HCT116 (cell line): Measurements from ENCODE around the gene PACS2. TPM values are rescaled to one million over a fixed set of nuclear protein-coding genes. Genes with fewer than 3 reads are reported as not detected.

ENCODE experiments used
- ATAC-seq: fragments of 200-7000 bp; cut with Tn5 transposase; 2 replicates; pipeline ENCODE4 v1.9.1; 2020; ENCODE audit warnings: mild to moderate bottlenecking, moderate library complexity
- BruUV-seq: library from RNA; stranded (reverse); fragments of 400-500 nt; replicated peaks from 2 replicates; lab custom pipeline; 2021; lab: Mats Ljungman, UMichigan
- CTCF ChIA-PET: fragments of 300-600 bp; sonication (Branson Sonifier 250); formaldehyde crosslinking; loops from one replicate; lab custom pipeline; 2021; ENCODE audit warnings: antibody characterized with exemption; lab: Charles Lee
- POLR2A ChIA-PET: fragments of 300-600, 350-600 bp; sonication (Branson Sonifier 250); formaldehyde crosslinking; loops from one replicate; lab custom pipeline; 2021; ENCODE audit warnings: antibody characterized with exemption; lab: Charles Lee
- RAD21 ChIA-PET, 2 experiments: fragments of 300-600 bp; sonication (Branson Sonifier 250); formaldehyde crosslinking; loops; one replicate each; lab custom pipeline; 2023; ENCODE audit warnings: low total read pairs in 2 of 2; ENCODE audit not compliant: uncharacterized antibody in 2 of 2, unreplicated experiment in 2 of 2, low non-redundant PET in 1 of 2; lab: Charles Lee
- DNase-seq: peaks from one replicate; pipeline ENCODE4 v3.0.0-alpha.2; 2010; ENCODE audit warnings: low read depth, low spot score
- H2AFZ ChIP-seq: fragments of 200-600 bp; shearing (Covaris generic), sonication (generic); 2 replicates; pipeline ENCODE4 v1.6.1; 2017; ENCODE audit warnings: low read depth, mixed run types, mixed read lengths, antibody characterized with exemption, low read length; ENCODE audit not compliant: poor library complexity, severe bottlenecking
- H3K27ac ChIP-seq: 2 replicates; pipeline ENCODE4 v1.5.1; 2012; ENCODE audit warnings: low read depth, low read length
- H3K27me3 ChIP-seq: fragments of 200-600 bp; sonication (generic); 2 replicates; pipeline ENCODE4 v1.6.1; 2016; ENCODE audit warnings: mixed run types, low read length, mixed read lengths; ENCODE audit not compliant: insufficient read depth
- H3K36me3 ChIP-seq, 2 experiments: fragments of 200-500 bp in 1 of 2; fragments of 200-600 bp in 1 of 2; sonication (Bioruptor generic) in 1 of 2; sonication (generic) in 1 of 2; 2 replicates each; pipeline versions ENCODE4 v1.5.1 to v1.6.1; 2014 to 2016; ENCODE audit warnings: low read length in 2 of 2, inconsistent platforms in 1 of 2, mixed read lengths in 1 of 2, mixed run types in 1 of 2; ENCODE audit not compliant: insufficient read depth in 2 of 2, control insufficient read depth in 1 of 2
- H3K4me1 ChIP-seq, 2 experiments: fragments of 200-600 bp in 1 of 2; sonication (generic) in 1 of 2; 2 replicates each; pipeline versions ENCODE4 v1.5.1 to v1.6.1; 2012 to 2017; ENCODE audit warnings: low read length in 2 of 2, inconsistent platforms in 1 of 2, mild to moderate bottlenecking in 1 of 2, mixed read lengths in 1 of 2, mixed run types in 1 of 2, moderate library complexity in 1 of 2; ENCODE audit not compliant: insufficient read depth in 2 of 2, control insufficient read depth in 1 of 2
- H3K4me2 ChIP-seq: fragments of 200-600 bp; sonication (generic); 2 replicates; pipeline ENCODE4 v1.6.1; 2017; ENCODE audit warnings: mixed run types, low read length, mixed read lengths
- H3K4me3 ChIP-seq, 2 experiments: fragments of 200-600 bp in 1 of 2; sonication (generic) in 1 of 2; replicated peaks in 1 of 2; 2 replicates each; pipeline ENCODE4 v1.5.1; 2011 to 2016; ENCODE audit warnings: low read length in 2 of 2, control low read depth in 1 of 2, low read depth in 1 of 2, mild to moderate bottlenecking in 1 of 2, mixed read lengths in 1 of 2, mixed run types in 1 of 2
- H3K79me2 ChIP-seq: fragments of 200-600 bp; sonication (generic); 2 replicates; pipeline ENCODE4 v1.6.1; 2017; ENCODE audit warnings: mild to moderate bottlenecking, mixed run types, low read length, moderate library complexity, mixed read lengths; ENCODE audit not compliant: insufficient read depth
- H3K9ac ChIP-seq: fragments of 200-600 bp; sonication (generic); 2 replicates; pipeline ENCODE4 v1.6.1; 2016; ENCODE audit warnings: low read length, mixed read lengths
- H3K9me2 ChIP-seq: fragments of 200-600 bp; sonication (generic), shearing (Covaris generic); 2 replicates; pipeline ENCODE4 v1.6.1; 2017; ENCODE audit warnings: mixed run types, mild to moderate bottlenecking, moderate library complexity; ENCODE audit not compliant: insufficient read depth
- H3K9me3 ChIP-seq, 2 experiments: fragments of 200-500 bp in 1 of 2; fragments of 200-600 bp in 1 of 2; sonication (Bioruptor generic) in 1 of 2; sonication (generic) in 1 of 2; 2 replicates each; pipeline ENCODE4 v1.6.1; 2014 to 2017; ENCODE audit warnings: low read length in 2 of 2, mixed read lengths in 2 of 2, inconsistent platforms in 1 of 2, low read depth in 1 of 2, mild to moderate bottlenecking in 1 of 2, mixed run types in 1 of 2, moderate library complexity in 1 of 2; ENCODE audit not compliant: control insufficient read depth in 1 of 2, insufficient read depth in 1 of 2
- H4K20me1 ChIP-seq: fragments of 200-600 bp; sonication (generic), shearing (Covaris generic); 2 replicates; pipeline ENCODE4 v1.6.1; 2017; ENCODE audit warnings: mixed run types, mild to moderate bottlenecking, moderate library complexity; ENCODE audit not compliant: insufficient read depth
- CBX3 ChIP-seq: IDR thresholded peaks from 2 replicates; pipeline ENCODE4 v1.6.1; 2012; ENCODE audit warnings: low read depth
- EGR1 ChIP-seq: IDR thresholded peaks from 2 replicates; pipeline ENCODE4 v1.6.1; 2012; ENCODE audit warnings: low read depth
- FOSL1 ChIP-seq: IDR thresholded peaks from 2 replicates; pipeline ENCODE4 v1.6.1; 2012; ENCODE audit warnings: low read depth
- JUND ChIP-seq: IDR thresholded peaks from 2 replicates; pipeline ENCODE4 v1.6.1; 2012
- MAX ChIP-seq: IDR thresholded peaks from 2 replicates; pipeline ENCODE4 v1.6.1; 2012
- POLR2A ChIP-seq: IDR thresholded peaks from 2 replicates; pipeline ENCODE4 v1.7.0; 2011; ENCODE audit warnings: borderline replicate concordance; ENCODE audit not compliant: insufficient read depth, insufficient read length; ENCODE audit errors: extremely low read depth
- RAD21 ChIP-seq: IDR thresholded peaks from 2 replicates; pipeline ENCODE4 v1.6.1; 2012; ENCODE audit warnings: low read depth, mild to moderate bottlenecking
- SRF ChIP-seq: IDR thresholded peaks from 2 replicates; pipeline ENCODE4 v1.6.1; 2012; ENCODE audit warnings: low read depth
- TCF7L2 ChIP-seq: IDR thresholded peaks from 2 replicates; pipeline ENCODE4 v1.7.0; 2011; ENCODE audit warnings: borderline replicate concordance, inconsistent platforms; ENCODE audit not compliant: insufficient read depth, insufficient read length; ENCODE audit errors: extremely low read depth
- YY1 ChIP-seq: IDR thresholded peaks from 2 replicates; pipeline ENCODE4 v1.6.1; 2011; ENCODE audit warnings: low read length, low read depth, moderate library complexity, mild to moderate bottlenecking; ENCODE audit not compliant: insufficient replicate concordance; ENCODE audit errors: extremely low read depth
- ZFX ChIP-seq: fragments of 450-650 bp; IDR thresholded peaks from 2 replicates; pipeline ENCODE4 v1.6.1; 2017
- ZNF274 ChIP-seq: fragments of 200-500 bp; sonication (Bioruptor generic); IDR thresholded peaks from 2 replicates; pipeline ENCODE4 v1.6.1; 2014; ENCODE audit warnings: mild to moderate bottlenecking, low read depth, low read length, inconsistent platforms
- intact Hi-C: fragments of 100-400 bp; cut with micrococcal nuclease; formaldehyde crosslinking; loops from 2 replicates; pipeline ENCODE4 v1.10.0; 2022
- total RNA-seq: library from RNA; stranded (reverse); gene quantifications from one replicate; pipeline ENCODE4 v1.2.1, GENCODE V29; 2021; ENCODE audit not compliant: unreplicated experiment
- TF ChIP-seq, protein P1 (sequence below): IDR thresholded peaks from 2 replicates; pipeline ENCODE4 v1.6.1; 2011; ENCODE audit warnings: mild to moderate bottlenecking, low read length, moderate library complexity; ENCODE audit not compliant: insufficient replicate concordance; ENCODE audit errors: extremely low read depth
- TF ChIP-seq, protein P2 (sequence below): IDR thresholded peaks from 2 replicates; pipeline ENCODE4 v1.6.1; 2012

PACS2 gene
- total RNA-seq, 1 experiment from 2014 or later, result 75.5 TPM

DNA sequence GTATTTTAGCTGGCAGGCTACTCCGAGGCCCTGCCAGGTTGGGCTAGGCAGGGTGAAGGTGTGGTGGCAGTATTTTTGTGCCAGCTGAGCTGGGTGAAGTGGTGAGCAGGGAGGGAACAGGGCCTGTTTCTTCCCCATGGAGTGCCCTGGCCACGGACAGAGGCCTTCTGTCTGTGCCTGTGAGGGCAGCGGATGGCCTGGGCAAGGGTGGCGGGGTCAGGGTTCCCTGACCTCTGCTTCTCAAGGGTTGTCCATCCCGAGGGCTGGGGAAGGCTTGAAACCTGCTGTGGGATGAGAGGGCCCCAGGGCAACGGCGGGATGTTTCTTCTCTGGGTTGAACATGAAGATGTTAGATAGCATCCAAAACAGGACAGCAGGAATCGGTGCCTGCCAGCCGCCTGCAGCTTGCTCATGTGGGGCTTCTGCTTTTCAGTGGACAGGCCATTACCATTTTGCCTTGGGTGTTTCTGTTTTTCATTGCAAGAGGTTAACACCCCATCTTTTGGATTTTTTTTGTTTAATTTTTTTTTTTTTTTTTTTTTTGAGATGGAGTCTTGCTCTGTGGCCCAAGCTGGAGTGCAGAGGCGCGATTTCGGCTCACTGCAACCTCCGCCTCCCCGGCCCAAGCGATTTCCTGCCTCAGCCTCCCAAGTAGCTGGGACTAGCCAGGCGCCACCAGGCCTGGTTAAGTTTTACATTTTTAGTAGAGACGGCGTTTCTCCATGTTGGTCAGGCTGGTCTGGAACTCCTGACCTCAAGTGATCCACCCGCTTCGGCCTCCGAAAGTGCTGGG lies 108.3 kb downstream of the PACS2 start (continued):
- TF ChIP-seq POLR2A, result no peak
- TF ChIP-seq YY1, result no peak
- TF ChIP-seq ZNF274, result no peak
- TF ChIP-seq CBX3, result no peak
- no peak for TF ChIP-seq RAD21
- TF ChIP-seq SRF, result no peak
- TF ChIP-seq ZFX, result no peak
- TF ChIP-seq JUND, result no peak
- TF ChIP-seq MAX, result no peak
- TF ChIP-seq EGR1, result no peak

DNA sequence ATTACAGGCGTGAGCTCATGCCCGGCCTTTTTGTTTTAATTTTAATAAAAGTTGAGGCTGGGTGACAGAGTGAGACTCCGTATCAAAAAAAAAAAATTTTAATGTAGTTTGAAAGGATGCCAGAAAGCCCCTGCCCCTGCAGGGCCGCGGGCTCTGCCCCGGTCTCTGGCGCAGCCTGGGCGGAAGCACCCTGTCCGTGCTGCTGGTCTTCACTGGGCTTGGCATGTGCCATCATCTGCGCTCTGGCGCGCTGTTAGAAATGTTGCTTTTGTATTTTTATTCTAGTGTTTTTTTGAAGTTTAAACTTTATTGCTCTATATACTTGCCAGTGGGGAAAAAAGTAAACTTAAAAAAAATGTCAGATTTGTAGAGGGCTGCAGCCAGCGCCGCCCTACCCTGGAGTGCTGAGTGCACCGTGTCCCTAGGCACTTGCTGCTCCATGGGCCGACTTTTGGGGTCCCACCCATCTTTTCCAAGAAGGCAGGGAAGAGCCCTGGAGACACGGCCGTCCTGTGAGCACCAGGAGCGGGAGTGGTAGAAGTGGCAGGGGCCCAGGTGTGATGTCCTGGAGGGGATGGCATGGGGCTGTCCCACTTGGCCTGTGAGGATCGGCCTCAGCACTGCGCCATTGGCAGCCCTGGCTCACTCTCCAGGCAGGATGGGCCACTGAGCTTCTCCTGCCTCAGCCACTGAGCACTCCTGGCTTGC lies 109.1 kb downstream of the PACS2 start:
- no peaks in the 10 kb centered on the region for H3K27me3 ChIP-seq
- DNase-seq, result no peak
- H3K4me2 ChIP-seq, result no peak overlapping the region
- no TSS peak for BruUV-seq
- peaks cover 89% of the 10 kb centered on the region for H3K79me2 ChIP-seq
- ChIA-PET POLR2A (no interaction called here), RAD21 (no interaction called here), CTCF (no interaction called here)
- peaks cover 15 to 34% of the 10 kb centered on the region in 2 experiments for H3K4me1 ChIP-seq
- no peak for ATAC-seq
- no peak overlapping the region for H3K9ac ChIP-seq
- H3K36me3 ChIP-seq, result peaks cover 4 to 21% of the 10 kb centered on the region in 2 experiments; a peak in 3 of 4 replicates
- H4K20me1 ChIP-seq, result no peaks in the 10 kb centered on the region; the same call in 1 of the 2 replicates
- H3K9me2 ChIP-seq, result no peaks in the 10 kb centered on the region
- H3K4me3 ChIP-seq, result no peak overlapping the region
- intact Hi-C loops, result no loop called here
- TF ChIP-seq TCF7L2, result no peak
- no peak for TF ChIP-seq MAX
- TF ChIP-seq, protein P1, sequence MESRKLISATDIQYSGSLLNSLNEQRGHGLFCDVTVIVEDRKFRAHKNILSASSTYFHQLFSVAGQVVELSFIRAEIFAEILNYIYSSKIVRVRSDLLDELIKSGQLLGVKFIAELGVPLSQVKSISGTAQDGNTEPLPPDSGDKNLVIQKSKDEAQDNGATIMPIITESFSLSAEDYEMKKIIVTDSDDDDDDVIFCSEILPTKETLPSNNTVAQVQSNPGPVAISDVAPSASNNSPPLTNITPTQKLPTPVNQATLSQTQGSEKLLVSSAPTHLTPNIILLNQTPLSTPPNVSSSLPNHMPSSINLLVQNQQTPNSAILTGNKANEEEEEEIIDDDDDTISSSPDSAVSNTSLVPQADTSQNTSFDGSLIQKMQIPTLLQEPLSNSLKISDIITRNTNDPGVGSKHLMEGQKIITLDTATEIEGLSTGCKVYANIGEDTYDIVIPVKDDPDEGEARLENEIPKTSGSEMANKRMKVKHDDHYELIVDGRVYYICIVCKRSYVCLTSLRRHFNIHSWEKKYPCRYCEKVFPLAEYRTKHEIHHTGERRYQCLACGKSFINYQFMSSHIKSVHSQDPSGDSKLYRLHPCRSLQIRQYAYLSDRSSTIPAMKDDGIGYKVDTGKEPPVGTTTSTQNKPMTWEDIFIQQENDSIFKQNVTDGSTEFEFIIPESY, result no peak
- TF ChIP-seq, protein P2, sequence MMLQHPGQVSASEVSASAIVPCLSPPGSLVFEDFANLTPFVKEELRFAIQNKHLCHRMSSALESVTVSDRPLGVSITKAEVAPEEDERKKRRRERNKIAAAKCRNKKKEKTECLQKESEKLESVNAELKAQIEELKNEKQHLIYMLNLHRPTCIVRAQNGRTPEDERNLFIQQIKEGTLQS, result no peak
- no peak for TF ChIP-seq JUND
- no peak for TF ChIP-seq SRF
- TF ChIP-seq FOSL1, result no peak
- TF ChIP-seq CBX3, result no peak
- no peak for TF ChIP-seq YY1
- TF ChIP-seq, all 23 proteins: peak for 0
- H2AFZ ChIP-seq, result no peak overlapping the region
- no peak overlapping the region for H3K27ac ChIP-seq
- H3K9me3 ChIP-seq, result no peaks in the 10 kb centered on the region
